GM21447 (cell line): ENCODE data around the gene POU6F2.

Experiments
- ATAC-seq: cut with Tn5 transposase; IDR thresholded peaks from one replicate; pipeline ENCODE4 v1.9.1; 2021; ENCODE audit not compliant: unreplicated experiment

Gene POU6F2

DNA sequence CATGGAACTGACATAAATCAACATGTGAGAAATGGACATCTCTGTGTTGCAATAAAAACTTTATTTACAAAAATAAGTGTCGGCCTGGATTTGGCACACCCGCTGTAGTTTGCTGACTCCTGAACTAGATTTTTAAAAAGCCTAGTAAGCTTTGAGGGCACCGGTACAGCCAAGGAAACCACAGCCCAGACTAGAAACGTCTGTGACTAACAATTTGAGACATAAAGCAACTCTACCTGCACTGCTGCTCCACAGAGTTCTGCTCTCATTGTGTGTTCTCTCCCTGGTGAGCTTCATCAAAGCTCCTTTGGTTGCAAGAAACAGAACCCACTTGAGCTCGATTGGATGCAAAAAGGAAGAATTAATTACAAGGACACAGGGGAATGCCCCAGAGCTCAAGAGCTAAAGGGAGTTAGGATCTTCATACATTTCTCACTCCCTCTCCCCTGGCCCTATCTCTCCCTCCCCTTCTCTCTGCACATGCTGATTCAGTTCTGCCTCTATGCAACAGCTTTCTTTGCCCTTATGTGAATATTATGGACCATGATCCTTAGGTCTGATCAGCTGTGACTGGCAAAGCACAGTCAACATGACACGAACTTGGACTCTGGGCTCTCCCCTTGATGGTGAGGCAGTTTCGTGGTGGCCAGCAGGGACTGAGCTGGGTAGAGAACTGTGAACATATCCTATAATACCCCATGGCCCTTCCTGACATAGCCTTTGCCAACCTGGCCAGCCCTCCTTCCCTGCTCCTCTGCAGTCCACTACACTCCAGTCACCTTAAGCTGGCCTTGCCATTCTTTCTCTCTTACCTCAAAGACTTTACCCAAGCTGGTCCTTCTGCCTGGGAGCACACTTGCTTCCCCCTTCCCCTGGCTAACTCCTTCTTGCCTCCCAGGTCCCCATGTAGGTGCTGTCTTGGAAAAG, 511.0 kb downstream of the POU6F2 start:
- no peak for ATAC-seq

DNA sequence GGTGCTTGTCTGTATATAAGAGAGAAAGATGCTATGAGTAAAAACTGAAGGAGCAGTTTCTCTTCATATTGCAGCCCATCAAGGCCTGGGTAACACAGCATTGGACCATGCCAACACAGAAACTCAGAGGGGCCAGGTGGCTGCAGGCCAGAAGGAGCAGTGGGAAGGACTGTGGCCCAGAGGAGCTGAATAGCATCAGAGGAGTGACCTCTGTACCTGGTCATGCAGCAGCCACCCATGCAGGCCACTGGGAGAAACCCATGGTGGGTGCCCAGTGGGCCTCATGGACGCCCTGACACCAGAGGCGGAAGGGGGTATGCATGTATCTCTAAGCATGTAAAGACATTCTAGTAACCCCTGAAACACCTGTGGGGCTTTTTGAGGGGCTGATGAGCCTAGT, 512.6 kb downstream of the POU6F2 start:
- no peak for ATAC-seq

DNA sequence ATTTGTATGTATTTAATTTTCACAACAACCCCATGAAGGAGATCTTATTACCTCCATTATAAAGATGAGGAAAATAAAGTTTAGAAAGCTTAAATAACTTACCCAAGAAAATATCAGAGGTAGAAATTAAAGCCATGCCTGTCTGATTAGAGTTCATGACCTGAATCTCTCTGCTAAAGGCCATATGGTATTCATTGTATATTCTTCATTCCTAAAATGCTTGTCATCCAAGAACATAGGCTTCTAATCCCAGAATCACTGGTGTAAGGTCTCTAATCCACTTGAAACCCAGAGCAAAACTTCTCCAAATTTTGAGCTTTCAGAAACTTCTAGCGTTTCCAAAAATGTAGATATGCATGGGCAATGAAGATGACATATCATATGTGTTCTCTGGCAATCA, 516.2 kb downstream of the POU6F2 start:
- no peak for ATAC-seq

DNA sequence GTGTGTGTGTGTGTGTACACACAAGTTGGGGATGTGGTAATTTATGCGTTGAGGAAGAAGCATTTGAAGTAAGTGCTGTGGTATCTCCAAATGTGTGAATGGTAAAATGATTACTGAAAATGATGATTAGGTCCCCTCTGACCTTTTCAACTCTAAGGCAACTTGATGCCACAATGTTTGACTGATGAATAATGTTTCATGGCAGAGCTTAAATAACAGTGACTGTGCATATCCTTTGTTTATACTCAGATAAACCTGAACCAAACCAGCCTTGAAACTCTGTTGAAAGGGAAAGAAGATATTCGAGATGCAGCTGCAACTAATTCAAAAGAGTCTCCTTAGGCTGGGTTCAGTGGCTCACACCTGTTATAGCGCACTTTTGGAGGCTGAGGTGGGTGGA, 523.6 kb downstream of the POU6F2 start:
- ATAC-seq = no peak

DNA sequence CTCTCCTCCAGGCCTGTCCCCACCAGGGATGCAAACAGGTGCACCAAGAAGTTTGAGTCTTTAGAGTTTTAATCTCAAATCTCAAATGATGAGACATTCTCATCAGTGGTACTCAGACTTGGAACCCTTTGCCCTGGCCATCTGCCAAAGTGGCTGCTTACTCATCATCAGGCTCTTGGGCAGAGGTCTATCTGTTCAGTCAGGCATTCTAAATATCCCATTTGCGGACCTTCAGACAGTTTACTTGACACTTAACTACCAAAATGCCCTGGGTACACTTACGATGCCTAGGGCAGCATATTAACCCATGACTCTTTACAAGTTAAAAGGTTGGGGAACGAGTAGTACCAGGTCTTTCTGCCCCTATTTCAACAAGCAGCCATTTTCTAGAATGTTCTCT, 527.3 kb downstream of the POU6F2 start:
- no peak for ATAC-seq

DNA sequence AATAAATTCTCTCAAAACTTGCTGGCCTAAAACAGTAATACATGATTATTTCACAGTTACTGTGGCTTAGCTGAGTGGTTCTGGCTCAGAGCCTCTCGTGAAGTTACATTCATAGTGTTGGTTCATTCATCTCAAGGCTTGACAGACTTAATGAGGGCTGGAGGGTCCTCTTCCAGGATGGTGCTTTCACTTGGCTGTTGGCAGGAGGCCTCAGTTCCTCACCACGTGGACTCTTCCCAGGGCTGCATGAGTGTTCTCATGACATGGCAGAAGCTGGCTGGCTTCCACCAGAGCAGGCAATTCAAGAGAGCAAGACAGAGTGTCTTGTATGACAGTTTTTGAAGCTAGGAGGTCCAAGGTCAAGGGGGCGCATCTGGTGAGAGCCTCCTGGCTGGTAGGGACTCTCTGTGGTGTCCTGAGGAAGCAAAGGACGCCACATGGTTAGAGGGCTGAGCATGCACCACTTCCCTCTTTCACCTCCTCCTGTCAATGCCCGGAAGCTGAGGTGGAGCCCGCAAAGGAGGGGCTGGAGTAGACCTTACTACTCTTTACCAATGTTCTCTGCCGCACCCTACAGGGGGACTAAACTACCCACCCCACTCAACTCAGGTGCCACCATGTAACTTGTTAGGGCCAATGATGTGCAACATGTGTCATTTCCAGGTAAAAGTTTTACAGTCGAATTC, 530.3 kb downstream of the POU6F2 start:
- ATAC-seq = no peak

DNA sequence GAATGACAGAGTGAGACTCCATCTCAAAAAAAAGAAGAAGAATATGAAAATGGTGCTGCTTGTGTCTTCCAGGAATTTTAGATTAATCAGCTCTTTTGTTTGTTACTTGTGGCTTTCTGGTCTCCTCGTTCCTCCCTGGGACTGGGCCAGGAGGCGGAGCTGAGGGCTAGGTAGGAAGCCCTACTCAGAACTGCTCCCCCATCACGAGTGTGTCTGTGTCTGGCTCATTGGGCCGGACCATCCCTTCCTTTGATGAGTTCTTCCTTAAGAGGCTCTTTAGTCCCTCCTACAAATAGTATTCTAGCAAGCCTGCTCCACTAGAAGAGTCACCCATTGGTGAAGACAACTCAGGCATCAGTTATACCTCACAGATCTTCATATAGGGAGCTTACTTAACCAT, 531.7 kb downstream of the POU6F2 start:
- ATAC-seq = no peak

DNA sequence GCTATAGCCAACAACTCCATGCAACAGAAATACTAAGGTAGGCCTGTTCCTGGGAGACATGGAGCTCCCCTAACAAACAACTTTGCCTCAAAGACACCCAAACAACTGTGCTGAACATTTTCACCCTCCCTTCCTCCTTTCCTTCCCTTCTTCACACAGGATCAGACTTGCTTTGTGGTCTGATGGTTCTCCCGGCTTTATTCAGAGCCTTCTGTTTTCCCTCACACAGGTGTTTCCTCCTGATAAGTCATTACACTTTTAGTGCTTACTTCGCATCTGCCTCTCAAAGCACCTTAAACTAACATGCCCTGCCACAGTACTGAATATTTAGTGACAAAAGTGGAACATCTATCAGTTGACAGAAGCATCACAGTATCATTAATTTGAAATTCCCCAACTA, 532.2 kb downstream of the POU6F2 start:
- ATAC-seq = no peak

DNA sequence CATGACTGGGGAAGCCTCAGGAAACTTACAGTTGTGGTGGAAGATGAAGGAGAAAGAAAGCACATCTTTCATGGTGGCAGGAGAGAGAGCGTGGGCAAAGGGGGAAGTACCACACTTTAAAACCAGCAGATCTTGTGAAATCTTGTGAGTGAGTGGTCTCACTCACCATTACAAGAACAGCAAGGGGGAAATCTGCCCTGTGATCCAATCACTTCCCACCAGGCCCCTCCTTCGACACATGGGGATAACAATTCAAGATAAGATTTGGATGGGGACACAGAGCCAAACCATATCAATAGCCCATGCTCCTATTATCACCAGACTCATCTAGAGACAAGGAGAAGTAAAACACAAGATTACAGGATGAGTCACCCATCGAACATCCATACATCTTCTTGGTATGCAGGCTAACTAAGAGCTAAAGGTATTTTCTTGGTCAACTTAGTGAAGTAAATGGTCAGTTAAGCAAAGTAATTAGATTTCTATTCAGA, 533.2 kb downstream of the POU6F2 start:
- ATAC-seq = no peak

DNA sequence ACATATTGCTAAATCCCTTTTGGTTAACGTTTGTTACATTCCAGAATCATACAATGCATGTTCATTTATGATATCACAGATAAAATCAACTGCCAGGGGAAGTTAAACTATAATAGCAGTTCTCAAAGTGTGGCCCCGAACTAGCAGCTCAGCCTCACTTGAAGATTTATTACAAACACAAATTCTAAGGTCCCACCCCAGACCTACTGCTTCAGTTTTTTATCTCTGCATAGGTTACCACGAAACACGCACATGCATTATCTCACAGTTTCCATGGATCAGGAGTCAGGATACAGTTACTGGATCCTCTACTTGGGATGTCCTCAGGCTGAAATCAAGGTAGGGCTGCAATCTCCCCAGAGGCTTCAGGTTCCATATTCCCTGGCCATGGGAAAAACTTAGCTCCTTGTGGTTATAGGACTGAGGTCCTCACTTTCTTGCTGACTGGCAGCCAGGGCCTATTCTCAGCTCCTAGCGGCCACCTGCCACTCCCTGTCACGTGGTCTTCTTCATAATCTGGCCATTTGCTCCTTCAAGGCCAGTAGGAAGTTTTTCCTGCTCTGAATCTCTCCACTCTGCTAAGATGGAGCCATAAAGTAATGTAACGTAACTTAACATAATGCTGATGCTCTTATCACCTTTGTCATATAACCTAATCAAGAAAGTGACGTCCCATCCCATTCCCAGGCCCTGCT, 538.0 kb downstream of the POU6F2 start:
- no peak for ATAC-seq

DNA sequence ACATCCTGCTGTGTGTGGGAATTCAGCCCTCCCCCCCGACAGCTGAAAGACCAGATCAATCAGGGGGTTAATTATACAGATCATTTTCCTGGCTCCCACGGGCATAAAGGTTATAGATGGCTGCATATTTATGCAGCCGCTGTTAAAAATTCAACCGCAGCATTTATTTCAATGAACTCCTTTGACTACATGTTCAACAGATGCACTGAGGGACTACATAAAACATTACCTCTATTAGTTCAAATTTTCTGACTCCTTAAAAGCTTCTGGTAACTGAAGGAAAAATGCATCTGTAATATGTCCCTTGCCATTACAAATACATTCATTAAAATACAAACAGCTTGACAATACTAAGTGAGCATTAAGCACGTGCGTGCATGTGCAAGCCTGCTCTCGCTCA, 538.8 kb downstream of the POU6F2 start:
- no peak for ATAC-seq

DNA sequence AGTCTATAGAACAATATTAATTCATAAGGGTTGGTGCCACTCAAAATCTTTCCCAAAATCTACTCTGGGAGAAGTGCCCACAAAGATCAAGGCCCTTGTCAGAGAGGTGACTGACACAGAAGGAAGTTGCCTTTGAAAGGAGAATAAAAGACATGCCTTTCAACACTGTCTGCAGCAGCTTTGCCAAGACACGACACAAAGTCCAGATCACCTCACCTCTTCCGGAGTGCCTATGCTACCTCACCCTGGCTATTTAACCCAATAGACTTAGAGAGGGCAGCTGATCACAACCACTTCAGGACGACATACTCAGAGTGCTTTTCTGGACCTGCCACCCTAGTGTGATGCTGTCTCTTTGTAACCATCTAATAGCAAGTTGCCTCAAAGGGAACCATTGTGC, 539.5 kb downstream of the POU6F2 start:
- ATAC-seq = no peak
